HT-29 (cell line): ENCODE data around the gene CCL20. TPM values are rescaled to one million over a fixed set of nuclear protein-coding genes. Genes with fewer than 3 reads are reported as not detected.
A peak's percentile ranks its signal among the peaks of the same experiment; 100 is the strongest.

ENCODE experiments used
- DNase-seq: peaks from one replicate; pipeline ENCODE4 v3.0.0-alpha.2; 2015; ENCODE audit warnings: low spot score
- total RNA-seq: library from RNA; depleted of rRNA; stranded (reverse); fragments of >200 nt; shearing (Covaris generic); gene quantifications from 2 replicates; pipeline ENCODE4 v1.2.3, GENCODE V29; 2014

The CCL20 gene
- total RNA-seq, 1 experiment from 2014 or later: 0.18 TPM

- no peak for DNase-seq
These were observed 10.8 kb upstream of the CCL20 start for GRCh38 chr2:227802882-227803281.

- DNase-seq: no peak
These were observed 8.7 kb upstream of the CCL20 start for GRCh38 chr2:227804975-227805374.

GRCh38 chr2:227805578-227805977 is 8.1 kb upstream of the CCL20 start:
- no peak for DNase-seq

GRCh38 chr2:227808936-227809335 is 4.7 kb upstream of the CCL20 start:
- DNase-seq: no peak

- DNase-seq: no peak
These were observed 1.6 kb upstream of the CCL20 start for GRCh38 chr2:227812001-227812400.

GRCh38 chr2:227813229-227813561 is 447 bp upstream of the CCL20 start:
- DNase-seq: peak; percentile 26

- DNase-seq: no peak
These were observed 1.4 kb downstream of the CCL20 start for GRCh38 chr2:227815066-227815465.

- no peak for DNase-seq
These were observed 3.1 kb downstream of the CCL20 start for GRCh38 chr2:227816507-227817294.

GRCh38 chr2:227817336-227817735 is 3.7 kb downstream of the CCL20 start:
- no peak for DNase-seq

GRCh38 chr2:227817850-227818674 is 4.4 kb downstream of the CCL20 start:
- peak; percentile 99 for DNase-seq

GRCh38 chr2:227818675-227819397 is 5.2 kb downstream of the CCL20 start:
- peak; percentile 75 for DNase-seq

GRCh38 chr2:227819398-227819697 is 5.7 kb downstream of the CCL20 start:
- peak; percentile 25 for DNase-seq

- peak; percentile 60 for DNase-seq
These were observed 7.7 kb downstream of the CCL20 start for GRCh38 chr2:227821043-227821942.

GRCh38 chr2:227822416-227823003 is 8.9 kb downstream of the CCL20 start:
- peak; percentile 13 for DNase-seq

GRCh38 chr2:227823922-227824321 is 10.3 kb downstream of the CCL20 start:
- no peak for DNase-seq

- no peak for DNase-seq
These were observed 11.1 kb downstream of the CCL20 start for GRCh38 chr2:227824711-227825110.

- no peak for DNase-seq
These were observed 12.4 kb downstream of the CCL20 start for GRCh38 chr2:227826019-227826521.

GRCh38 chr2:227826563-227826962 is 12.9 kb downstream of the CCL20 start:
- DNase-seq: no peak

- DNase-seq: no peak
These were observed 13.5 kb downstream of the CCL20 start for GRCh38 chr2:227827143-227827542.

GRCh38 chr2:227828477-227828912 is 14.9 kb downstream of the CCL20 start:
- DNase-seq: no peak

- DNase-seq: no peak
These were observed 15.7 kb downstream of the CCL20 start for GRCh38 chr2:227829337-227829736.
